ENCODE results near the gene DNAJB2. TPM values are rescaled to one million over a fixed set of nuclear protein-coding genes. Genes with fewer than 3 reads are reported as not detected.
"Not testable (repeated sequence)": the region's sequence is repeated elsewhere in the genome, so short reads cannot be mapped to it uniquely, and the experiment has no call there.

The DNAJB2 gene
- total RNA-seq, 2 experiments from 2014 or later, result 43.8 to 47.5 TPM

- H3K27ac Mint-ChIP-seq, result no peak overlapping the region
- DNase-seq, result no peak
- peaks cover 8% of the 10 kb centered on the region for H3K4me1 Mint-ChIP-seq
- peaks cover 10% of the 10 kb centered on the region for H3K36me3 Mint-ChIP-seq
- H3K9me3 Mint-ChIP-seq, result no peaks in the 10 kb centered on the region
- H3K4me3 Mint-ChIP-seq, result no peak overlapping the region
- no peaks in the 10 kb centered on the region for H3K27me3 Mint-ChIP-seq
Observed at GRCh38 chr2:219286436-219287115, 7.4 kb downstream of the DNAJB2 start.

GRCh38 chr2:219287116-219287440, 7.9 kb downstream of the DNAJB2 start:
- DNase-seq, H3K27ac Mint-ChIP-seq, H3K36me3 Mint-ChIP-seq, H3K9me3 Mint-ChIP-seq, H3K27me3 Mint-ChIP-seq, H3K4me1 Mint-ChIP-seq, H3K4me3 Mint-ChIP-seq: not testable (repeated sequence)

GRCh38 chr2:219287580-219288265, 8.6 kb downstream of the DNAJB2 start:
- H3K4me3 Mint-ChIP-seq, result no peak overlapping the region
- no peak for DNase-seq
- H3K27me3 Mint-ChIP-seq, result no peaks in the 10 kb centered on the region
- peaks cover 6% of the 10 kb centered on the region for H3K4me1 Mint-ChIP-seq
- H3K27ac Mint-ChIP-seq, result no peak overlapping the region
- no peaks in the 10 kb centered on the region for H3K9me3 Mint-ChIP-seq
- peaks cover 7% of the 10 kb centered on the region for H3K36me3 Mint-ChIP-seq

GRCh38 chr2:219289195-219289536, 10.0 kb downstream of the DNAJB2 start:
- H3K27ac Mint-ChIP-seq, result no peak overlapping the region

GRCh38 chr2:219289537-219290361, 10.6 kb downstream of the DNAJB2 start:
- no peak overlapping the region for H3K27ac Mint-ChIP-seq

More at GRCh38 chr2:219289195-219289536, 10.0 kb downstream of the DNAJB2 start:
- Mint-ChIP-seq H3K27me3 (no peaks in the 10 kb centered on the region), H3K4me1 (peaks cover 7% of the 10 kb centered on the region), H3K4me3 (no peak overlapping the region), H3K9me3 (no peaks in the 10 kb centered on the region), H3K36me3 (no peaks in the 10 kb centered on the region)
- DNase-seq, result no peak

GRCh38 chr2:219290381-219291171, 11.4 kb downstream of the DNAJB2 start:
- no peak overlapping the region for H3K4me3 Mint-ChIP-seq
- no peak overlapping the region for H3K27ac Mint-ChIP-seq
- peaks cover 14% of the 10 kb centered on the region for H3K4me1 Mint-ChIP-seq
- H3K9me3 Mint-ChIP-seq, result no peaks in the 10 kb centered on the region
- no peak for DNase-seq
- no peaks in the 10 kb centered on the region for H3K36me3 Mint-ChIP-seq
- H3K27me3 Mint-ChIP-seq, result no peaks in the 10 kb centered on the region

More at GRCh38 chr2:219289537-219290361, 10.6 kb downstream of the DNAJB2 start:
- Mint-ChIP-seq H3K36me3 (no peaks in the 10 kb centered on the region), H3K9me3 (no peaks in the 10 kb centered on the region), H3K27me3 (no peaks in the 10 kb centered on the region), H3K4me3 (no peak overlapping the region), H3K4me1 (peaks cover 10% of the 10 kb centered on the region)
- no peak for DNase-seq

GRCh38 chr2:219291394-219291793, 12.2 kb downstream of the DNAJB2 start:
- Mint-ChIP-seq H3K27ac (no peak overlapping the region), H3K27me3 (no peaks in the 10 kb centered on the region), H3K4me1 (peaks cover 17% of the 10 kb centered on the region), H3K4me3 (no peak overlapping the region), H3K36me3 (no peaks in the 10 kb centered on the region), H3K9me3 (no peaks in the 10 kb centered on the region)
- no peak for DNase-seq

GRCh38 chr2:219291910-219292490, 12.8 kb downstream of the DNAJB2 start:
- Mint-ChIP-seq H3K27ac (no peak overlapping the region), H3K9me3 (no peaks in the 10 kb centered on the region), H3K27me3 (no peaks in the 10 kb centered on the region), H3K4me3 (no peak overlapping the region), H3K4me1 (peaks cover 19% of the 10 kb centered on the region), H3K36me3 (no peaks in the 10 kb centered on the region)
- no peak for DNase-seq

- H3K4me1 Mint-ChIP-seq, result peaks cover 22% of the 10 kb centered on the region
- no peaks in the 10 kb centered on the region for H3K9me3 Mint-ChIP-seq
Observed at GRCh38 chr2:219292616-219293015, 13.4 kb downstream of the DNAJB2 start.

GRCh38 chr2:219293736-219294231, 14.6 kb downstream of the DNAJB2 start:
- Mint-ChIP-seq H3K9me3 (no peaks in the 10 kb centered on the region), H3K4me3 (peak overlapping the region; percentile 75), H3K27ac (peak overlapping the region; percentile 71), H3K4me1 (peaks cover 25% of the 10 kb centered on the region), H3K27me3 (no peaks in the 10 kb centered on the region), H3K36me3 (no peaks in the 10 kb centered on the region)
- DNase-seq, result no peak

More at GRCh38 chr2:219292616-219293015, 13.4 kb downstream of the DNAJB2 start:
- H3K36me3 Mint-ChIP-seq, result no peaks in the 10 kb centered on the region
- no peaks in the 10 kb centered on the region for H3K27me3 Mint-ChIP-seq
- DNase-seq, result no peak
- no peak overlapping the region for H3K27ac Mint-ChIP-seq
- H3K4me3 Mint-ChIP-seq, result no peak overlapping the region

GRCh38 chr2:219294356-219295351, 15.5 kb downstream of the DNAJB2 start:
- Mint-ChIP-seq H3K27ac (peak overlapping the region; percentile 71), H3K4me1 (peaks cover 25% of the 10 kb centered on the region), H3K9me3 (no peaks in the 10 kb centered on the region), H3K27me3 (no peaks in the 10 kb centered on the region), H3K4me3 (peak overlapping the region; percentile 75), H3K36me3 (no peaks in the 10 kb centered on the region)
- DNase-seq, result peak; percentile 91

GRCh38 chr2:219296142-219296541, 17.0 kb downstream of the DNAJB2 start:
- H3K27me3 Mint-ChIP-seq, result peaks cover 8% of the 10 kb centered on the region
- H3K36me3 Mint-ChIP-seq, result no peaks in the 10 kb centered on the region
- no peak for DNase-seq
- no peak overlapping the region for H3K27ac Mint-ChIP-seq
- H3K9me3 Mint-ChIP-seq, result no peaks in the 10 kb centered on the region
- H3K4me3 Mint-ChIP-seq, result no peak overlapping the region
- H3K4me1 Mint-ChIP-seq, result peaks cover 25% of the 10 kb centered on the region

GRCh38 chr2:219296631-219297391, 17.6 kb downstream of the DNAJB2 start:
- H3K9me3 Mint-ChIP-seq, result no peaks in the 10 kb centered on the region
- H3K27ac Mint-ChIP-seq, result no peak overlapping the region
- H3K4me1 Mint-ChIP-seq, result peaks cover 25% of the 10 kb centered on the region
- no peak for DNase-seq
- peaks cover 11% of the 10 kb centered on the region for H3K27me3 Mint-ChIP-seq
- H3K36me3 Mint-ChIP-seq, result no peaks in the 10 kb centered on the region
- H3K4me3 Mint-ChIP-seq, result no peak overlapping the region
